Neural progenitor cell (in vitro differentiated cells): ENCODE results near the gene C4orf50. TPM values are rescaled to one million over a fixed set of nuclear protein-coding genes. Genes with fewer than 3 reads are reported as not detected.
"Not testable (repeated sequence)": the region's sequence is repeated elsewhere in the genome, so short reads cannot be mapped to it uniquely, and the experiment has no call there.

Experiments
- DNase-seq: peaks from one replicate; pipeline ENCODE4 v3.0.0-alpha.2; 2016; ENCODE audit warnings: low spot score
- H2AFZ ChIP-seq: fragments of 200-600 bp; sonication (generic); replicated peaks from 2 replicates; pipeline ENCODE4 v1.6.1; 2016; ENCODE audit warnings: antibody characterized with exemption
- H3F3A ChIP-seq: fragments of 200-600 bp; sonication (generic); 2 replicates; pipeline ENCODE4 v1.6.1; 2016; ENCODE audit warnings: antibody characterized with exemption, low read depth
- H3K27ac ChIP-seq: fragments of 200-600 bp; sonication (generic); 2 replicates; pipeline ENCODE4 v1.5.1; 2016; ENCODE audit warnings: mild to moderate bottlenecking
- H3K27me3 ChIP-seq: fragments of 200-600 bp; sonication (generic); 2 replicates; pipeline ENCODE4 v1.6.1; 2016; ENCODE audit warnings: mild to moderate bottlenecking, moderate library complexity
- H3K36me3 ChIP-seq: fragments of 200-600 bp; sonication (generic); 2 replicates; pipeline ENCODE4 v1.5.1; 2016
- H3K4me1 ChIP-seq: fragments of 200-600 bp; sonication (generic); 2 replicates; pipeline ENCODE4 v1.6.1; 2016; ENCODE audit warnings: mixed run types
- H3K4me2 ChIP-seq: fragments of 200-600 bp; sonication (generic); 2 replicates; pipeline ENCODE4 v1.6.1; 2016
- H3K4me3 ChIP-seq: fragments of 200-600 bp; sonication (generic); 2 replicates; pipeline ENCODE4 v1.5.1; 2016
- H3K79me2 ChIP-seq: fragments of 200-600 bp; sonication (generic); 2 replicates; pipeline ENCODE4 v1.6.1; 2016; ENCODE audit warnings: low read depth
- H3K9ac ChIP-seq: fragments of 200-600 bp; sonication (generic); 2 replicates; pipeline ENCODE4 v1.6.1; 2016
- H3K9me3 ChIP-seq: fragments of 200-600 bp; sonication (generic); 2 replicates; pipeline ENCODE4 v1.5.1; 2016; ENCODE audit warnings: low read depth
- H4K20me1 ChIP-seq: fragments of 200-600 bp; sonication (generic); 2 replicates; pipeline ENCODE4 v1.6.1; 2016; ENCODE audit warnings: low read depth
- H3K27ac Mint-ChIP-seq: 3 replicates; pipeline ENCODE4 v1.8.0; 2021; ENCODE audit warnings: mixed read lengths
- H3K27me3 Mint-ChIP-seq: 2 replicates; pipeline ENCODE4 v1.8.0; 2022; ENCODE audit warnings: low read depth, mild to moderate bottlenecking, inconsistent platforms, moderate library complexity, mixed read lengths; ENCODE audit not compliant: insufficient read depth
- H3K36me3 Mint-ChIP-seq: 3 replicates; pipeline ENCODE4 v1.8.0; 2021; ENCODE audit warnings: mixed read lengths
- H3K4me1 Mint-ChIP-seq: 3 replicates; pipeline ENCODE4 v1.8.0; 2021; ENCODE audit warnings: mixed read lengths
- H3K4me3 Mint-ChIP-seq: 3 replicates; pipeline ENCODE4 v1.8.0; 2021; ENCODE audit warnings: mild to moderate bottlenecking, moderate library complexity, mixed read lengths
- H3K9me3 Mint-ChIP-seq: 3 replicates; pipeline ENCODE4 v1.8.0; 2020; ENCODE audit warnings: mixed read lengths
- EZH2 ChIP-seq: fragments of 200-600 bp; sonication (generic); IDR thresholded peaks from 2 replicates; pipeline ENCODE4 v1.6.1; 2017; ENCODE audit warnings: antibody characterized with exemption, mild to moderate bottlenecking, moderate library complexity
- EZH2phosphoT487 ChIP-seq: fragments of 200-600 bp; sonication (generic); IDR thresholded peaks from 2 replicates; pipeline ENCODE4 v1.6.1; 2017; ENCODE audit warnings: antibody characterized with exemption
- total RNA-seq: library from RNA; depleted of rRNA; stranded (reverse); fragments of >200 nt; gene quantifications from 2 replicates; pipeline ENCODE4 v1.2.3, GENCODE V29; 2015; ENCODE audit warnings: low replicate concordance
- TF ChIP-seq, protein P1 (sequence below): fragments of 200-600 bp; sonication (generic); IDR thresholded peaks from 2 replicates; pipeline ENCODE4 v1.5.1; 2017; ENCODE audit warnings: antibody characterized with exemption, mild to moderate bottlenecking

The C4orf50 gene
- total RNA-seq, 1 donor from 2014 or later: 0.32 TPM

DNA sequence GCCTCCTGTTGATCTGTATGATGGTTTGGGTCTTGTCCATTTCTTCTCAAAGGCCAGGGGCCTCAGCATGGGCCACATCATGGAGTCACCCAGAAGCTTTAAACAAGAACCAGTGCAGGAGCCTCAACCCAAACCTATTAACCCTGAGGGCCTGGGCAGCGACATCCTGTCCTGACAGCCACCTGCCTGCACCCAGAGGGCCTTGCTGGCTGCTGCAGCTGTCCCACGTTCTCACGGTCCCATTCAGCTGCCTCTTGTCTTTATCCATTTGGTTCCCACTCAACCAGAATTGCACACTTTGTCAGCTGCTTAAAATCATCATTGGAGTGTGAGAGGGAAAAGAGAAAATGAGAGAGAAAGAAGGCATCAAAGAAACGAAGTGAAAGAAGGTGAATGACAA lies 21.6 kb downstream of the C4orf50 start:
- H3K9me3 Mint-ChIP-seq: no peaks in the 10 kb centered on the region

DNA sequence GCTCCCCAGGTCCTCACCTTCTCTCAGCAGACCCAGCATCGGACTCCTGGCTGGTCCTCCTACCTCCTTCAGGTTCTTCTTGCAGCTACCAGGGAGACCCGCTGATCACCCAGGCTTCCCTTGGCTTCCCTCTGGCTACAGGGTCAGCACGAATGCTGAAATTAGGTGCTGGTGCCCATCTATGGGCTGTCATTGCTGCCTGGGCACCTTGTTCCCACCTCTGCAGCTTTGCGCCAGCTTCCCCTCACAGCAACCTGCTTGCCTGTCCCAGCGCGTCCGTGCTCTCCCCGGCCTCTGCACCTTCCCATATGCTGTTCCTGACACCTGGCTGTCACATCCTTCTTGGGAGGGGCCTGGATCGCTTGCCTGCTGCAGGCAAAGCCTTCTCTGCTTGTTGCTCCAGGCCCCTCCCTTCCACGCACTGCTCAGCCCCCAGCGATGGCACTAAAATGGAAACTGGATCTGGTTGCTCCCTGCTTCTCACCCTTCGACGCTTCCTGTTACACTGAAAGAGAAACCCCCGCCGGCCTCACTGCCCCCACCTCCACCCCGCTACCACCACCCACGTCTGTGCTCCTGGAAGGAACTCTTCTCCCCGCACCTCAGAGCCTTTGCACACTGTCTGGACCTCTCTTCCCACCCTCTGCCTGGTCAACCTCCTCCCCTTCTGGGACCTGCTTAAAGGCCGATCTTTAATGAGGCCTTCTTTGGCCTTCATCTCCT lies 22.2 kb downstream of the C4orf50 start:
- Histone ChIP-seq H3K9ac (no peak overlapping the region), H3K36me3 (no peaks in the 10 kb centered on the region), H4K20me1 (no peaks in the 10 kb centered on the region), H3F3A (peaks cover 2% of the 10 kb centered on the region), H3K9me3 (no peaks in the 10 kb centered on the region), H3K27ac (no peak overlapping the region), H3K27me3 (no peaks in the 10 kb centered on the region), H3K4me1 (no peaks in the 10 kb centered on the region), H3K4me3 (no peak overlapping the region), H3K79me2 (no peaks in the 10 kb centered on the region), H2AFZ (no peak overlapping the region), H3K4me2 (no peak overlapping the region)
- Mint-ChIP-seq H3K27ac (no peak overlapping the region), H3K4me3 (no peak overlapping the region), H3K4me1 (peaks cover 2% of the 10 kb centered on the region), H3K27me3 (peaks cover 11% of the 10 kb centered on the region), H3K9me3 (no peaks in the 10 kb centered on the region), H3K36me3 (no peaks in the 10 kb centered on the region)
- DNase-seq: no peak
- TF ChIP-seq EZH2: no peak

More for the DNA sequence above, 21.6 kb downstream of the C4orf50 start:
- no peak overlapping the region for H3K27ac ChIP-seq
- Mint-ChIP-seq H3K4me3 (no peak overlapping the region), H3K4me1 (peaks cover 2% of the 10 kb centered on the region), H3K27ac (no peak overlapping the region), H3K27me3 (peaks cover 13% of the 10 kb centered on the region), H3K36me3 (no peaks in the 10 kb centered on the region)
- no peak overlapping the region for H3K4me2 ChIP-seq
- no peaks in the 10 kb centered on the region for H3K9me3 ChIP-seq
- H3K4me1 ChIP-seq: no peaks in the 10 kb centered on the region
- no peak overlapping the region for H2AFZ ChIP-seq
- peaks cover 2% of the 10 kb centered on the region for H3F3A ChIP-seq
- H3K9ac ChIP-seq: no peak overlapping the region
- no peaks in the 10 kb centered on the region for H3K27me3 ChIP-seq
- no peaks in the 10 kb centered on the region for H3K36me3 ChIP-seq
- TF ChIP-seq, protein P1, sequence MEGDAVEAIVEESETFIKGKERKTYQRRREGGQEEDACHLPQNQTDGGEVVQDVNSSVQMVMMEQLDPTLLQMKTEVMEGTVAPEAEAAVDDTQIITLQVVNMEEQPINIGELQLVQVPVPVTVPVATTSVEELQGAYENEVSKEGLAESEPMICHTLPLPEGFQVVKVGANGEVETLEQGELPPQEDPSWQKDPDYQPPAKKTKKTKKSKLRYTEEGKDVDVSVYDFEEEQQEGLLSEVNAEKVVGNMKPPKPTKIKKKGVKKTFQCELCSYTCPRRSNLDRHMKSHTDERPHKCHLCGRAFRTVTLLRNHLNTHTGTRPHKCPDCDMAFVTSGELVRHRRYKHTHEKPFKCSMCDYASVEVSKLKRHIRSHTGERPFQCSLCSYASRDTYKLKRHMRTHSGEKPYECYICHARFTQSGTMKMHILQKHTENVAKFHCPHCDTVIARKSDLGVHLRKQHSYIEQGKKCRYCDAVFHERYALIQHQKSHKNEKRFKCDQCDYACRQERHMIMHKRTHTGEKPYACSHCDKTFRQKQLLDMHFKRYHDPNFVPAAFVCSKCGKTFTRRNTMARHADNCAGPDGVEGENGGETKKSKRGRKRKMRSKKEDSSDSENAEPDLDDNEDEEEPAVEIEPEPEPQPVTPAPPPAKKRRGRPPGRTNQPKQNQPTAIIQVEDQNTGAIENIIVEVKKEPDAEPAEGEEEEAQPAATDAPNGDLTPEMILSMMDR: no peak
- no peak for TF ChIP-seq EZH2
- no peak for TF ChIP-seq EZH2phosphoT487
- H4K20me1 ChIP-seq: no peaks in the 10 kb centered on the region
- no peak overlapping the region for H3K4me3 ChIP-seq
- H3K79me2 ChIP-seq: no peaks in the 10 kb centered on the region
- no peak for DNase-seq

DNA sequence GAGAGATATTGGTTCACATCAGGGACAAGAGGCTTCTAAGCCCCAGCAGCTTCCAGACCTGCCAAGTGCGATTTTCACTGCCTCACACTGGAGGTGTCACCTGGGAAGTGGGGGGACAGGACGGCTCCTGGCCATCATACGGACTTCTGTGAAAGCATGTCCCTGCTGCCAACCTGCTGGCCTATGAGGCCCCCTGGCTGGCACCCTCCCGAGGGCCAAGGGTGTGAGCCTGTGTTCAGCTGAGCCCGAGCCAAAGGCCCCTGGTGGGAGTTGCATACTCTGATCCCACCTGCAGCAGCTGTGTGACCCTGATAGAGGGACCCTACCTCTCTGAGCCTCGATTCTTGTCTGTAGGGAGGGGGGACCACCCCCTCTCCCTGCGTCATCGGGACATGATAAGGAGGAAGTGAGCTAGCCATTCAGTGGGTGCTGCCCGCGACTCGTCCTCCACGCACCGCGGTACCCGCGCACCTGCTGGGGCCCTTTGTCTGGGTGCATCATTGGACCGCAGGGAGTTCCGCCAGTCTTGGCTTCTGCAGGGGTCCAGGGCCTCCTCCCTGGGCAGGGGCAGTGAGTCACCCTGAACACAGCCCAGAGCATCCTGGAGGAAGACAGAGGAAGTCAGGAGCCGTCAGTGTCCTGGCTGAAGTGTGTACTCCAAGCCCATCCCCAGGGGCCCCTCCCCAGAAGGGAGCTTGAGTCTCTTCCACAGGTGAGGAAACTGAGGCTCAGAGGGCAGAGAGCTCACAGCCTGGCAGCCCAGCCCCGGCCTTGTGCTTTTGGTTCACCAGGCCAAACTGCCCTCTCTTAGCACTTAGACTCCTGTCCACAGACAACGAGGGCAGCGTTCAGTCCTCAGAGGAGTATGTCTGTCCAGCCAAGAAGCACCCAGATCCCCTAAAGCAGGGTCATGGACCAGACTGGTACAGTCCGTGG lies 24.1 kb downstream of the C4orf50 start:
- no peak overlapping the region for H3K27ac ChIP-seq
- no peak for DNase-seq
- H3K9me3 Mint-ChIP-seq: no peaks in the 10 kb centered on the region

DNA sequence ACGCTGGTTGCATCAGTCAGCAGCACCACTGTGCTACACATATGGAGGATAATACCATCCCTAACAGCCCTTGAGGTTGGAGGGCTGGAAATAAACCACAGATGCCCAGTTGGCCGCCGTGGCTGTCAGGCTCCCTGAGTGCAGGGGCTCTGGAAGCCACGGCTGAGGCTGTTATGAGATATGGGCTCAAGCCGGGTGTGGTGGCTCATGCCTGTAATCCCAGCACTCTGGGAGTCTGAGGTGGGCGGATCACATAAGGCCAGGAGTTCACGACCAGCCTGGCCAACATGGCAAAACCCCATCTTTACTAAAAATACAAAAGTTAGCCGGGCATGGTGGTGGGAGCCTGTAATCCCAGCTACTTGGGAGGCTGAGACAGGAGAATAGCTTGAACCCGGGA lies 24.9 kb downstream of the C4orf50 start:
- not testable (repeated sequence) for H3K36me3 ChIP-seq, H3K27ac ChIP-seq, H3K4me1 ChIP-seq, H3K9me3 ChIP-seq, H3K4me3 Mint-ChIP-seq, H3K36me3 Mint-ChIP-seq, H3K4me3 ChIP-seq, H3K27me3 ChIP-seq, H3K9me3 Mint-ChIP-seq, DNase-seq, H3K27ac Mint-ChIP-seq, H3K27me3 Mint-ChIP-seq, H4K20me1 ChIP-seq, H3F3A ChIP-seq, H3K79me2 ChIP-seq, H3K9ac ChIP-seq, H3K4me2 ChIP-seq, H3K4me1 Mint-ChIP-seq, H2AFZ ChIP-seq

More for the DNA sequence above, 24.1 kb downstream of the C4orf50 start:
- H3K9ac ChIP-seq: no peak overlapping the region
- H3K4me3 ChIP-seq: no peak overlapping the region
- H3K79me2 ChIP-seq: no peaks in the 10 kb centered on the region
- H3K36me3 Mint-ChIP-seq: no peaks in the 10 kb centered on the region
- H3K9me3 ChIP-seq: no peaks in the 10 kb centered on the region
- no peak overlapping the region for H2AFZ ChIP-seq
- peaks cover 13% of the 10 kb centered on the region for H3K27me3 Mint-ChIP-seq
- no peak overlapping the region for H3K27ac Mint-ChIP-seq
- H3K27me3 ChIP-seq: no peaks in the 10 kb centered on the region
- peaks cover 2% of the 10 kb centered on the region for H3F3A ChIP-seq
- no peak overlapping the region for H3K4me3 Mint-ChIP-seq
- TF ChIP-seq EZH2phosphoT487 (no peak), EZH2 (no peak)
- TF ChIP-seq, protein P1: no peak
- no peaks in the 10 kb centered on the region for H3K36me3 ChIP-seq
- no peaks in the 10 kb centered on the region for H4K20me1 ChIP-seq
- H3K4me1 Mint-ChIP-seq: peaks cover 2% of the 10 kb centered on the region
- H3K4me2 ChIP-seq: no peak overlapping the region
- H3K4me1 ChIP-seq: no peaks in the 10 kb centered on the region
